ENCODE data around the gene FCRLB.

Gene FCRLB

DNA sequence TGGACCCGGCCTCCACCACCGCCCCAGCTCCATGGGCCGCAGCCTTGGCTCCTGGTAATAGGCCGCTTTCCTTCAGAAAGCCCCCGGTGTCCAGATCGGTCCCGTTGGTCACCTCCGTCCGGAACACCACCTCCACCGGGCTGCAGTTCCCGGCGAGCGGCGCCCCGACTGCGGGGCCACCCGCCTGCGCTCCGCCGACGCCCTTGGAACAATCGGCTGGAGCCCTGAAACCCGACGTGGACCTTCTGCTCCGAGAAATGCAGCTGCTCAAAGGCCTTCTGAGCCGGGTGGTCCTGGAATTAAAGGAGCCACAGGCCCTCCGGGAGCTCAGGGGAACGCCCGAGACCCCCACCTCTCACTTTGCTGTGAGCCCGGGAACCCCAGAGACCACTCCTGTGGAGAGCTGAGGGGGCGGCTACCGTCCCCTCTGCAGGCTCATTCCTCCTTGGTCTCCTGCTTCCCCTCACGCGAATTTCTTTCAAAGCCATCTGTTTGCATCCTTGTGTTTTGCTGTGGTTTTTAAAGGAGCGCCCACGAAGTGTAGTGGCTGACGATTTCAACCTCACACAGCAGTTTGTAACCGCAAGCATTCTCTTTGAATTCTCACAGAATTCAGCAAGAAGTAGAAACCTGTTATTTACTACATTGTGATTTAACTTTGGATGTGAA is 6.0 kb downstream of the FCRLB start (continued):
- TF ChIP-seq, protein P1, sequence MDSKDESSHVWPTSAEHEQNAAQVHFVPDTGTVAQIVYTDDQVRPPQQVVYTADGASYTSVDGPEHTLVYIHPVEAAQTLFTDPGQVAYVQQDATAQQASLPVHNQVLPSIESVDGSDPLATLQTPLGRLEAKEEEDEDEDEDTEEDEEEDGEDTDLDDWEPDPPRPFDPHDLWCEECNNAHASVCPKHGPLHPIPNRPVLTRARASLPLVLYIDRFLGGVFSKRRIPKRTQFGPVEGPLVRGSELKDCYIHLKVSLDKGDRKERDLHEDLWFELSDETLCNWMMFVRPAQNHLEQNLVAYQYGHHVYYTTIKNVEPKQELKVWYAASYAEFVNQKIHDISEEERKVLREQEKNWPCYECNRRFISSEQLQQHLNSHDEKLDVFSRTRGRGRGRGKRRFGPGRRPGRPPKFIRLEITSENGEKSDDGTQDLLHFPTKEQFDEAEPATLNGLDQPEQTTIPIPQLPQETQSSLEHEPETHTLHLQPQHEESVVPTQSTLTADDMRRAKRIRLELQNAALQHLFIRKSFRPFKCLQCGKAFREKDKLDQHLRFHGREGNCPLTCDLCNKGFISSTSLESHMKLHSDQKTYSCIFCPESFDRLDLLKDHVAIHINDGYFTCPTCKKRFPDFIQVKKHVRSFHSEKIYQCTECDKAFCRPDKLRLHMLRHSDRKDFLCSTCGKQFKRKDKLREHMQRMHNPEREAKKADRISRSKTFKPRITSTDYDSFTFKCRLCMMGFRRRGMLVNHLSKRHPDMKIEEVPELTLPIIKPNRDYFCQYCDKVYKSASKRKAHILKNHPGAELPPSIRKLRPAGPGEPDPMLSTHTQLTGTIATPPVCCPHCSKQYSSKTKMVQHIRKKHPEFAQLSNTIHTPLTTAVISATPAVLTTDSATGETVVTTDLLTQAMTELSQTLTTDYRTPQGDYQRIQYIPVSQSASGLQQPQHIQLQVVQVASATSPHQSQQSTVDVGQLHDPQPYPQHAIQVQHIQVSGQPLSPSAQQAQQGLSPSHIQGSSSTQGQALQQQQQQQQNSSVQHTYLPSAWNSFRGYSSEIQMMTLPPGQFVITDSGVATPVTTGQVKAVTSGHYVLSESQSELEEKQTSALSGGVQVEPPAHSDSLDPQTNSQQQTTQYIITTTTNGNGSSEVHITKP (tag by site-specific recombination; IDR thresholded peaks at IDR 0.05), result peak; percentile 60; the same call in 1 of the 2 replicates
- TF ChIP-seq ZNF544 (tag by site-specific recombination; IDR thresholded peaks at IDR 0.05), result no peak
- no peak for TF ChIP-seq ZNF335 (tag by site-specific recombination; conservative IDR thresholded peaks at IDR 0.05)
- no peak for TF ChIP-seq ZNF133 (tag by site-specific recombination; IDR thresholded peaks at IDR 0.05)
- TF ChIP-seq ZNF114 (tag by site-specific recombination; IDR thresholded peaks at IDR 0.05), result no peak
- TF ChIP-seq ZIC2 (tag by site-specific recombination; IDR thresholded peaks at IDR 0.05), result peak; percentile 46
- TF ChIP-seq SP2 (tag by site-specific recombination; IDR thresholded peaks at IDR 0.05), result no peak
- TF ChIP-seq ZFHX2 (tag by site-specific recombination; conservative IDR thresholded peaks at IDR 0.05), result peak; percentile 81
- TF ChIP-seq ZFP41 (tag by site-specific recombination; IDR thresholded peaks at IDR 0.05; ENCODE audit: borderline replicate concordance), result no peak
- TF ChIP-seq ZNF561 (tag by site-specific recombination; IDR thresholded peaks at IDR 0.05; ENCODE audit: borderline replicate concordance), result 0 out of 2 replicates have a peak, but pooled peaks have one; percentile 12
- no peak for TF ChIP-seq SETDB1 (IDR thresholded peaks at IDR 0.05; ENCODE audit: insufficient read length, low read length)
- TF ChIP-seq ZNF677 (tag by site-specific recombination; IDR thresholded peaks at IDR 0.05), result no peak
- no peak for TF ChIP-seq TRIM28 (IDR thresholded peaks at IDR 0.05; ENCODE audit: borderline replicate concordance, low read length)
- TF ChIP-seq ZNF48 (tag by site-specific recombination; IDR thresholded peaks at IDR 0.05), result no peak
- TF ChIP-seq HOXC10 (CRISPR knock-in tag; IDR thresholded peaks at IDR 0.05), result no peak
- no peak for TF ChIP-seq ZNF529 (tag by site-specific recombination; IDR thresholded peaks at IDR 0.05; ENCODE audit: insufficient replicate concordance)
- TF ChIP-seq ZNF837 (tag by site-specific recombination; IDR thresholded peaks at IDR 0.05), result no peak
- no peak for TF ChIP-seq ZNF596 (tag by site-specific recombination; IDR thresholded peaks at IDR 0.05)
- TF ChIP-seq, protein P2, sequence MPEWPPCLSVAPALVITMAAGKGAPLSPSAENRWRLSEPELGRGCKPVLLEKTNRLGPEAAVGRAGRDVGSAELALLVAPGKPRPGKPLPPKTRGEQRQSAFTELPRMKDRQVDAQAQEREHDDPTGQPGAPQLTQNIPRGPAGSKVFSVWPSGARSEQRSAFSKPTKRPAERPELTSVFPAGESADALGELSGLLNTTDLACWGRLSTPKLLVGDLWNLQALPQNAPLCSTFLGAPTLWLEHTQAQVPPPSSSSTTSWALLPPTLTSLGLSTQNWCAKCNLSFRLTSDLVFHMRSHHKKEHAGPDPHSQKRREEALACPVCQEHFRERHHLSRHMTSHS (tag by site-specific recombination; IDR thresholded peaks at IDR 0.05), result no peak
- TF ChIP-seq, protein P3, sequence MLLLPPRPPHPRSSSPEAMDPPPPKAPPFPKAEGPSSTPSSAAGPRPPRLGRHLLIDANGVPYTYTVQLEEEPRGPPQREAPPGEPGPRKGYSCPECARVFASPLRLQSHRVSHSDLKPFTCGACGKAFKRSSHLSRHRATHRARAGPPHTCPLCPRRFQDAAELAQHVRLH (tag by site-specific recombination; IDR thresholded peaks at IDR 0.05), result no peak
- TF ChIP-seq ZNF701 (tag by site-specific recombination; IDR thresholded peaks at IDR 0.05), result no peak
- no peak for TF ChIP-seq ZFP69B (tag by site-specific recombination; IDR thresholded peaks at IDR 0.05)
- peak; percentile 4; the same call in 1 of the 2 replicates for TF ChIP-seq KLF1 (tag by site-specific recombination; IDR thresholded peaks at IDR 0.05)
- no peak for TF ChIP-seq TCF7L2 (IDR thresholded peaks at IDR 0.05; ENCODE audit: borderline replicate concordance, low read depth, low read length)
- TF ChIP-seq ZNF514 (tag by site-specific recombination; IDR thresholded peaks at IDR 0.05), result no peak
- TF ChIP-seq, protein P4, sequence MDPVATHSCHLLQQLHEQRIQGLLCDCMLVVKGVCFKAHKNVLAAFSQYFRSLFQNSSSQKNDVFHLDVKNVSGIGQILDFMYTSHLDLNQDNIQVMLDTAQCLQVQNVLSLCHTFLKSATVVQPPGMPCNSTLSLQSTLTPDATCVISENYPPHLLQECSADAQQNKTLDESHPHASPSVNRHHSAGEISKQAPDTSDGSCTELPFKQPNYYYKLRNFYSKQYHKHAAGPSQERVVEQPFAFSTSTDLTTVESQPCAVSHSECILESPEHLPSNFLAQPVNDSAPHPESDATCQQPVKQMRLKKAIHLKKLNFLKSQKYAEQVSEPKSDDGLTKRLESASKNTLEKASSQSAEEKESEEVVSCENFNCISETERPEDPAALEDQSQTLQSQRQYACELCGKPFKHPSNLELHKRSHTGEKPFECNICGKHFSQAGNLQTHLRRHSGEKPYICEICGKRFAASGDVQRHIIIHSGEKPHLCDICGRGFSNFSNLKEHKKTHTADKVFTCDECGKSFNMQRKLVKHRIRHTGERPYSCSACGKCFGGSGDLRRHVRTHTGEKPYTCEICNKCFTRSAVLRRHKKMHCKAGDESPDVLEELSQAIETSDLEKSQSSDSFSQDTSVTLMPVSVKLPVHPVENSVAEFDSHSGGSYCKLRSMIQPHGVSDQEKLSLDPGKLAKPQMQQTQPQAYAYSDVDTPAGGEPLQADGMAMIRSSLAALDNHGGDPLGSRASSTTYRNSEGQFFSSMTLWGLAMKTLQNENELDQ (tag by site-specific recombination; IDR thresholded peaks at IDR 0.05; ENCODE audit: low read depth), result no peak
- TF ChIP-seq ZNF174 (tag by site-specific recombination; IDR thresholded peaks at IDR 0.05), result no peak
- TF ChIP-seq ZBTB20 (tag by site-specific recombination; IDR thresholded peaks at IDR 0.05), result peak; percentile 15
- no peak for TF ChIP-seq ZNF239 (tag by site-specific recombination; IDR thresholded peaks at IDR 0.05)
- no peak for TF ChIP-seq ZNF473 (tag by site-specific recombination; IDR thresholded peaks at IDR 0.05)

All from HEK293 (cell line).